ENCODE data around the gene CDC42BPA.

DNA sequence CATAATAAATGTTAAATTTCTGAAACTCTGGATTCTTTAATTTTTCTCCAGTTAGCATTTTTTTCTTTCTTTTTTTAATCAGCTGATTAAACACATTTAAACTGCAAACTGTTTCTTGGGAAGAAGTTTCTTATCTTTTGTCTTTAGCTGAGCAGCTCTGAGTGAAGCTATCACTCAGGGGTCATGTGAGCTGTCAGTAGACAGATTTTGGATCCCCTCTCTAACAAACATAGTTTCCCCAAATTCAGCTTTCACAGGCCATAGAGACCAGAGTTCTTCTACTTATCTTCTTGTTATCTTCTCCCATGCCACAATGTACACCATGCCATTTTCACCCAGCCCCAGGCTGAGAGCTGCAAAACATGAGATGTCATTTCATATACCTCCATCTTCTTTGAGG lies 148.9 kb downstream of the CDC42BPA start:
- TF ChIP-seq, protein P1, sequence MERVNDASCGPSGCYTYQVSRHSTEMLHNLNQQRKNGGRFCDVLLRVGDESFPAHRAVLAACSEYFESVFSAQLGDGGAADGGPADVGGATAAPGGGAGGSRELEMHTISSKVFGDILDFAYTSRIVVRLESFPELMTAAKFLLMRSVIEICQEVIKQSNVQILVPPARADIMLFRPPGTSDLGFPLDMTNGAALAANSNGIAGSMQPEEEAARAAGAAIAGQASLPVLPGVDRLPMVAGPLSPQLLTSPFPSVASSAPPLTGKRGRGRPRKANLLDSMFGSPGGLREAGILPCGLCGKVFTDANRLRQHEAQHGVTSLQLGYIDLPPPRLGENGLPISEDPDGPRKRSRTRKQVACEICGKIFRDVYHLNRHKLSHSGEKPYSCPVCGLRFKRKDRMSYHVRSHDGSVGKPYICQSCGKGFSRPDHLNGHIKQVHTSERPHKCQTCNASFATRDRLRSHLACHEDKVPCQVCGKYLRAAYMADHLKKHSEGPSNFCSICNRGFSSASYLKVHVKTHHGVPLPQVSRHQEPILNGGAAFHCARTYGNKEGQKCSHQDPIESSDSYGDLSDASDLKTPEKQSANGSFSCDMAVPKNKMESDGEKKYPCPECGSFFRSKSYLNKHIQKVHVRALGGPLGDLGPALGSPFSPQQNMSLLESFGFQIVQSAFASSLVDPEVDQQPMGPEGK (CRISPR knock-in tag; IDR thresholded peaks at IDR 0.05; ENCODE audit: borderline replicate concordance) = no peak
- TF ChIP-seq ARNTL (CRISPR knock-in tag; IDR thresholded peaks at IDR 0.05; ENCODE audit: borderline replicate concordance, low read depth) (no peak), ESRRG (CRISPR knock-in tag; IDR thresholded peaks at IDR 0.05) (no peak), RARB (CRISPR knock-in tag; IDR thresholded peaks at IDR 0.05) (no peak), GLIS3 (CRISPR knock-in tag; IDR thresholded peaks at IDR 0.05) (no peak)
